ENCODE measurements around the gene MRM3.

Gene MRM3
- long read RNA-seq, transcript MRM3-203 (3 exons, 727 nt): minor isoform, 32 of 294 reads
- long read RNA-seq, transcript MRM3-201 (4 exons, 1,809 nt): major isoform, 243 of 294 reads
- long read RNA-seq, partial matches to known transcripts: 4 of 294 reads
- long read RNA-seq, other reads (novel, unspliced or antisense): 12 of 294 reads

GRCh38 chr17:781805-782731, at the start of gene MRM3, which contains the start of gene GLOD4:
MRM3 (plus strand) TSS chr17:782353; CDS start chr17:782379, 26 bp downstream.
GLOD4 (minus strand) TSS chr17:782280; CDS start chr17:782255, 25 bp downstream.
- Histone ChIP-seq H3K27me3 (ENCODE audit: insufficient read depth, poor library complexity, severe bottlenecking) (no peaks in the 10 kb centered on the region), H3K4me3 (replicated peaks; ENCODE audit: insufficient read depth, low read length) (peak within 1 kb of the TSS; percentile 89), H3K27ac (replicated peaks) (peak within 1 kb of the TSS; percentile 85)
- DNase-seq (ENCODE audit: low read depth in 1 of 2, low spot score in 1 of 2): peak; percentile 70 to 77
- TF ChIP-seq SPI1 (IDR thresholded peaks at IDR 0.05; ENCODE audit: borderline replicate concordance, low read depth) (no peak), POLR2AphosphoS5 (IDR thresholded peaks at IDR 0.05; ENCODE audit: low read depth) (peak; percentile 75; the same call in 1 of the 2 replicates)

- peak overlapping the region; percentile 48 for H3K4me3 ChIP-seq (replicated peaks; ENCODE audit: insufficient read depth, low read length)
- peaks cover 3% of the 10 kb centered on the region for H3K27me3 ChIP-seq (ENCODE audit: insufficient read depth, poor library complexity, severe bottlenecking)
- TF ChIP-seq REST (IDR thresholded peaks at IDR 0.05; ENCODE audit: insufficient replicate concordance, low read depth) (no peak), GABPA (IDR thresholded peaks at IDR 0.05; ENCODE audit: low read depth) (no peak), CTCF (IDR thresholded peaks at IDR 0.05; ENCODE audit: insufficient read depth, low read length) (no peak), POLR2AphosphoS5 (IDR thresholded peaks at IDR 0.05; ENCODE audit: low read depth) (no peak), SPI1 (IDR thresholded peaks at IDR 0.05; ENCODE audit: borderline replicate concordance, low read depth) (no peak)
- DNase-seq (ENCODE audit: low read depth in 1 of 2, low spot score in 1 of 2): no peak
- no peak overlapping the region for H3K27ac ChIP-seq (replicated peaks)
Measured at GRCh38 chr17:732902-733720, 49.0 kb upstream of the MRM3 start.

GRCh38 chr17:733743-734142, 48.4 kb upstream of the MRM3 start:
- no peak for TF ChIP-seq CTCF (IDR thresholded peaks at IDR 0.05; ENCODE audit: insufficient read depth, low read length)
- no peak for TF ChIP-seq REST (IDR thresholded peaks at IDR 0.05; ENCODE audit: insufficient replicate concordance, low read depth)
- TF ChIP-seq POLR2AphosphoS5 (IDR thresholded peaks at IDR 0.05; ENCODE audit: low read depth): no peak
- no peak for TF ChIP-seq SPI1 (IDR thresholded peaks at IDR 0.05; ENCODE audit: borderline replicate concordance, low read depth)
- no peak for TF ChIP-seq GABPA (IDR thresholded peaks at IDR 0.05; ENCODE audit: low read depth)
- no peak for DNase-seq (ENCODE audit: low read depth in 1 of 2, low spot score in 1 of 2)
- H3K27ac ChIP-seq (replicated peaks): no peak overlapping the region
- H3K27me3 ChIP-seq (ENCODE audit: insufficient read depth, poor library complexity, severe bottlenecking): peaks cover 3% of the 10 kb centered on the region
- no peak overlapping the region for H3K4me3 ChIP-seq (replicated peaks; ENCODE audit: insufficient read depth, low read length)
